ENCODE measurements around the gene PLEKHM1. TPM values are rescaled to one million over a fixed set of nuclear protein-coding genes. Genes with fewer than 3 reads are reported as not detected.
A peak's percentile ranks its signal among the peaks of the same experiment; 100 is the strongest.
"Not testable (repeated sequence)": the region's sequence is repeated elsewhere in the genome, so short reads cannot be mapped to it uniquely, and the experiment has no call there.

Gene PLEKHM1
- 66.9 TPM for total RNA-seq

DNA sequence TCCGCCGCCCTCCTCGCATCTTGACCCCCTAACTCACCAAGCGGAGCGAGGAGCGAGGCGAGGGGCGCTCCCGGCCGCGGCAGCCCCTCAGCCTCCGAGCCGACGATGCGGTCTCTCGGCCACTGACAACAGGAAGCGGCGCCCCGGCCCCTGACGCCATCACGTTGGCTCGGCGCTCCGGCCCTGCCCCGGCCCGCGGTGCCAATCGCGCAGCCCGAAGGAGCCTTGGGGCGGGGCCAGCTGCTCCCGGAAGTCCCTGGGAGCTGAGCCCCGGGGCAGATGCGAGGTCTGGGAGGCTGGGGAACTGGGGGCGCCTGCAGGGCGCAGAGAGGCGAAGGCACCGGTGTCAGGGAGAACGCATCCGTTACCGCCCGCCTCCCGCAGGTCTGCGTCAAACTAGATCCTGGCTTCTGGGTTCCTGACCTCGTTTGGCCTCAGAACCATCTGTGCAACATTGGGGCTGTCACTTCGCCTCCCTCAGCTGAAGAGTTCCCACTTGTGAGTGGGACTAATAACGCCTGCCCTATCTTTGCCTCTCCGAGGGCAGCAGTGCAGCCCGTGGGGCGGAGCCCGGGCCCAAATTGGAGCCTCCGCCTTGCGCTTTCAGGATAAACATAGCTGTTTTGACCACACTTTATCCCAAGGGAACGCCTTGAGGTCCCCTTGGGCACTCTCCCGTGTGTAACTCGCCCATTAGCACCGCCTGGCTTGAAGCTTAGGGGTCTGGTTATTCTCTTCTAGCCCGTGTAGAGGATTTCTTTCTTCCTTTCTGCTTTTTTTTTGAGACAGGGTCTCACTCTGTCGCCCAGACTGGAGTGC, at the start of gene PLEKHM1:
Gene PLEKHM1, minus strand, starts transcription at position 107 of the 819 bp plus-strand sequence. CDS start 8,237 bp downstream, outside the sequence.
- peak; percentile 90 for DNase-seq (ENCODE audit: low spot score)

DNA sequence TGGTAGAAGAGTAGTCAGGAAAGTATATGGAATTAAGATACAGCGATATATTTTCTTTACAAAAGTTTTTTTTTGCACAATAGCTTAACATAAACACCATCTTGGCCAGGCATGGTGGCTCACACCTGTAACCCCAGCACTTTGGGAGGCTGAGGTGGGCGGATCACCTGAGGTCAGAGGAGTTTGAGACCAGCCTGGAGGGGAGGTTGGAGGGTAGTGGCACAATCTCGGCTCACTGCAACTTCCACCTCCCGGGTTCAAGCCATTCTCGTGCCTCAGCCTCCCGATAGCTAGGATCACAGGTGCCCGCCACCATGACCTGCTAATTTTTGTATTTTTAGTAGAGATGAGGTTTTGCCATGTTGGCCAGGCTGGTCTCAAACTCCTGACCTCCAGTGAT, 47.6 kb upstream of the PLEKHM1 start:
- DNase-seq (ENCODE audit: low spot score), result not testable (repeated sequence)

DNA sequence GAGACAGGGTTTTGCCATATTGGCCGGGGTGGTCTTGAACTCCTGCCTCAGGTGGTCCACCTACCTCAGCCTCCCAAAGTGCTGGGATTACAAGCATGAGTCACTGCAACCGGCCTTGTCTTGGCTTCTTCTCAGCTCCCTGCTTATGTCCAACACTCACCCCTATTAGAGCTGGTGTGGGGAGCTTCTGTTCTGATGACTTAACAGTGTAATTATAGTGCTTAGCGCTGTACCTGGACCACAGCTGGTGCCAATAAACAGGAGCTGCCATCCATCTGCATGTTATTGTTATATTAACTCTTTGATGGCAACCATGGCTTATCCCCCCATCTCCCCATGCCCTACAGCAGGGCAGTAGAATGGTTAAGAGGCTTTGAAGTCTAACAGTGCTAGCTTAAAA, 15.6 kb upstream of the PLEKHM1 start:
- not testable (repeated sequence) for DNase-seq (ENCODE audit: low spot score)

DNA sequence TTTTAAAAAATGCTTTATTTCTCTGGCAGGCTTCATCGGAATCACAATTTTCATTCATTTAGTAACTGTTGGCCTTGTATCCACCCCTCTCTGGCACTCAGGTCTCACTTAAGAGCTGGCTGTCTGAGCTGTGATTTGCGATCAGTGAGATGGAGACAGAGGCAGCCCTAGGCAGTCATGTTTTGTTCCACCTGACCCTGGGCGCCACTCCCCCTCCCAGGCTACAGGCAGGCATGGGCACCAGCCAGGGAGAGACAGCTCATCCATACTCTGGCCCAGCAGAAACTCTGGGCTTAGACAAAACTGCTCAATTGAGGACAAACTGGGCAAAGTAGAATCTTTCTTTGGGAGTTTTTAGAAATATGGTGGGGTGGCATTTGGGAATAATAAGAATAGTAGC, 14.7 kb upstream of the PLEKHM1 start:
- DNase-seq (ENCODE audit: low spot score), result not testable (repeated sequence)

DNA sequence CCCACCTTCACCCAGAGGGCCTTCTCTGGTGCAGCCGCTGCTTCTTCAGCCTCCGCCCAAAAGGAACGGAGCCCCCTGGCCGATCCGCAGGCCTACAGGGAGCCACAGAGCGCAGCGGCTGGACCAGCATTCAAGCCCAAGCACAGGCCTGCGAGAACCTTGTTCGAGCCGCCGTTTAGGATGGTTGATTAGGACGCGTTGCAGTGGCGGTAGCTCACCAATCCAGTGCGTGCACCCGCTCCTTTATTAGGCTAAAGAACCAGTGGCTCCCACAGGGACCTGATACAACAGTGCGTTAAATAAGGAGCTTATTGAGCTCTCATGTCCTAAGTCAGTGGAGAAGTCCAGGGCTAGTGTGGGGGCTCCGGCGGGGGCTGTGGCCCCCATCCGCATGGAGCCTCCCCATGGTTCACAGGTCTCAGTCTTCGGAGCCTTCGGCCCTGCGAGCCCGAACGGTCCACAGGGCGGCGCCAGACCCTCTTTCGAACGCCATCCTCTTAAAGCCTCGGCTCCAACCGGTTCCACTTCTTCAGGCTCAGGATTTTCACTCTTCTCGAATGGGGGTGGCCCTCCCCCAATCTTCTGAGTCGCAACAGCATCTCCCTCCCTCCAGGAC, 10.7 kb upstream of the PLEKHM1 start:
- peak; percentile 34 for DNase-seq (ENCODE audit: low spot score)

DNA sequence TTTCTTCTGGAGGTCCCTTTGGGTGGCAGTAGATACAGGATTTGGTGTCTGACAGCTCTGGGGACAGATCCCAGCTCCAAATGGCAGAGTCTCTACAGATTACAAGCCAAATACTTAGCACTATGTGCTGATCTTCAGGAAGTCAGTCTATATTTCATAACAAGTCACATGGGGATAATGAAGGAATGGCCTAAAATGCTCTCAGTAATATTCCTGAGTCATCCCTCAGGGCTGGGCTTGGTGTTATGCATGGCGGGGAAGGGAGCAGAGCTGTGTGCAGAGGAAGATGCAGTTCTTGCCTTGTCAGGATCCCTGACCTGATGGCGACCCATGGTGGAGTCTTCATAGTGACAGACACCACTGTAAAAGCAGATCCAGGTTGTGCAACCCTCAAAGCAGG, 10.0 kb upstream of the PLEKHM1 start:
- DNase-seq (ENCODE audit: low spot score), result peak; percentile 29

DNA sequence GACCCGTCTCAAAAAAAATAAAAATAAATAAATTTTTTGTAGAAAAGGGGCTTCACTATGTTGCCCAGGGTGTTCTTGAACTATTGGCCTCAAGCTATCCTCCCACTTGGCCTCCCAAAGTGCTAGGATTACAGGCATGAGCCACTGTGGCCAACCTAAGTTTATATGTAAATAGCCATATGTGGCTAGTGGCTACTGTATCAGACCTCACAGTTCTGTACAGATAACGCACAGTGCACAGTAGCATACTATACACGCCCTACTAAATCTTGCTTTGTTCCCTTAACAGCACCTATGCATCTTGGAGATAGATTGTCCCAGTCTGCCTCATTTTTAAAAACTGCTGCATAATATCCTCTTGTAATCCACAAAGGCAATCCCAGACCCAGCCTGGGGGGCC, 8.7 kb upstream of the PLEKHM1 start:
- DNase-seq (ENCODE audit: low spot score), result not testable (repeated sequence)

DNA sequence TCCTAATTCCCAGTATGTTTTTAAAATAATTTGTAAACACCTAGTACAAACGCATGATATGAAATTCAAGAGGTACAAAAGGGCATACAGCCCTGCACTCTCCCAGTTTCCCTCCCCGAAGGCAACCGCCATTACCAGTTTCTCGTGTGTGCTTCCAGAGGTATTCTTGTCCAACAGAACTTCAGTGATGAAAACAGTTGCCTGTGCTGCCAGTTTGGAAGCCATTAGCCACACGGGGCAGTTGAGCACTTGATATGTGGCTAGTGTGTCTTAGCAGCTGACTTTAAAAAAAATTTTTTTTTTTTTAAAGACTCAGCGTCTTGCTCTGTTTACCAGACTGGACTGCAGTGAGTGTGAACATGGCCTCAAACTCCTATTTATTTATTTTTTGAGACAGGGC, 7.9 kb upstream of the PLEKHM1 start:
- not testable (repeated sequence) for DNase-seq (ENCODE audit: low spot score)

DNA sequence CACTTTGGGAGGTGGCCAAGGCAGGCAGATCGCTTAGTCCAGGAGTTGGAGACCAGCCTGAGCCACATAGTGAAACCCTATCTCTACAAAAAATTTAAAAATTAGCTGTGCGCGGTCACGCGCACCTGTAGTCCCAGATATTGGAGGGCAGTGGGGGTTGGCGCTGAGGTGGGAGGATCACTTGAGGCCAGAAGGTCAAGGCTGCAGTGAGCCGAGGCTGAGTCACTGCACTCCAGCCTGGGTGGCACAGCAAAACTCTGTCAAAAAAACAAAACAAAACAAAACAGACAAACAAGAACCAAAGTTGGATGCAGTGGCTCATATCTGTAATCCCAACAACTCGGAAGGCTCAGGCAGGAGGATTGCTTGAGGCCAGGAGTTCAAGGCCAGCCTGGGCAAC, 6.9 kb upstream of the PLEKHM1 start:
- DNase-seq (ENCODE audit: low spot score), result not testable (repeated sequence)

DNA sequence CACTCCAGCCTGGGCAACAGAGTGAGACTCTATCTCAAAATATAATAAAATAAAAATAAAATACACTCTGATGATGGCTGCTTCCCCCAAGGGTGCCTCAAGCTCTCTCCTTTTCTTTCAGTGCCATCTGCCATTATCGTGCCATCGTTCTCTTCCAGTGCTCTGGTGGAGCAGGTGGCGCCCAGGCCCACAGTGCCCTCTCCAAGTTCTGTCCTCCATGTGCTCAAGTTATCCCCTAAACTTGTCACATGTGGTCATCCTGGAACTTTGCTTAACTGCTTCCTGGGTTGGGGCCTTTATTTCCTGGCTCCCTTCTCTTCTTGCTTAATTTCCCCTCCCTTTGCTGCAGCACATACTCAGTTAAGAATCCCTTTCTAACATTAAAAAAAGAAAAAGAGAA, 6.0 kb upstream of the PLEKHM1 start:
- DNase-seq (ENCODE audit: low spot score), result not testable (repeated sequence)

DNA sequence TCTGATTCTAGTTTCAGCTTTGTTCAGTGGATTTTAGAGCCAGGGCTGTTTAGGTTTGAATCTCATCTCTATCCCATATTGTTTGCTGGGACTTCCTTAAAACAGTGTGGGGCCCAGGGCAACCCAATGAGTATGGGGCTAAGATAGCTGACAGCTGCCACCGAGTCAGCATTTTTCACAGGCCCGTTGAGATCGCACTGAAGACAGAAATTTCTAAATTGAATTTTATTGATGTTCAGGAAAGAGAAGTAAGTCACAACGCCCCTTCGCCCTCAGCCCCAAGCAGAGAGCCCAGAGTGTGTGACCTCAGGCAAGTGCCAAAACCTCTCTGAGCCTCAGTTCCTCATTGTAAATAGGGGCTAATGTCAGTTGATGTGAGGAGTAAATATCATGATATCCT, 4.0 kb upstream of the PLEKHM1 start:
- DNase-seq (ENCODE audit: low spot score), result not testable (repeated sequence)

DNA sequence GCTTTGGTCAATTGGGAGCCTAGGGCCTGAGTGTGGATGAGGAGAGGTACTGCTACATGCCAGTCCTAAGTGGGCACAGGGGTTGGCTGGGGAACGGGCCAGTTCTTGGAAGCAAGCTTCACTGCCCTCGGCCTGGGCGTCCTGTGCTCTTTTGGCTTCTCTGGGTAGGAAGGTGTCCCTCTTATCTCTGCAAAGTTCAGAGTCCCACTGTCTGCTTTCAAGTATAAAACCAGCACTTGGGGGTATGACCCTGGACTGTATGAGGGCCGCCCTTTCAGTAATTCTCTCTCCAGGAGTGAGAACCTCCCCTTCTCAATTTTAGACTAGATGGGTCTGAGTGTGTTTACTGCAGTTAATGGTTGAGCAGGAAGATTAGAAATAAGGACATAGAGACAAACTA, 1.6 kb upstream of the PLEKHM1 start:
- DNase-seq (ENCODE audit: low spot score), result not testable (repeated sequence)

DNA sequence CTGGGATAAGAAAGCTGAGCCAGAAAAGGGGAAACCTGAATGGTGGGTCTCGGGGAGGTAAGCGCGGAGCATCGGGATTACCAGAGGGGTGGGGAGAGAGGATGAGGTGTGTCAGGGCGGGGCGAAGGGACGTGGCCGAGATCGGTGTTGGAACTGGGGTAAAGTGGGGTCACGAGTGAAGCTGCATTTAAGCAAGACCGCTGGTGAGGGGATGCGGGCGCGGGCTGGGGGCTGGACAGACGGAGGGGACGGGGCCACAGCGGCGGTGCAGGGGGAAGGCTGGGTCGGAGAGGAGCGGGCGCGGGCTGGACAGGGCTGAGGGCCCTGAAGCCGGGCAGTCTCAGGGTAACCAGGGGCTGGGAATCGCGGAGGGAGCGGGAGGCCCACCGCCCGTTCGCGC, 323 bp downstream of the PLEKHM1 start:
- DNase-seq (ENCODE audit: low spot score), result not testable (repeated sequence)

DNA sequence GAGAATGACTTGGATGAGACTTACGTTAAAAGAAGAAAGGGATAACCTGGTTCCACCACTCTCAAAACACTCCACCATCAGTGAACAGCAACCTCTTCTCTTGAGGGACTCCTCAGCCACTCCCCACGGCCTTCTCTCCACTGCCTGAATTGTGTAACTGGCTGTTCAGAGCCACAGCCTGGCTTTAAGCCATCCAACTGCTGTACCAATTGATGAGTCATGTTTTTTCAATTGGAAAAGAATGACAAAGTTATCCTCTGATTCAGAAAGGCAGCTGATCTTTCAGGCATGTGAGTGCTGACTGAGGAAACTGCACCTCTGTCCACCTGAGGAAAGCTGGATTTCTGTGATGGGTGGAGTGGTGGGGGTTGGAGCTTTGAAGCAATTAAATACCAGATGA, 2.8 kb downstream of the PLEKHM1 start:
- DNase-seq (ENCODE audit: low spot score), result peak; percentile 86

DNA sequence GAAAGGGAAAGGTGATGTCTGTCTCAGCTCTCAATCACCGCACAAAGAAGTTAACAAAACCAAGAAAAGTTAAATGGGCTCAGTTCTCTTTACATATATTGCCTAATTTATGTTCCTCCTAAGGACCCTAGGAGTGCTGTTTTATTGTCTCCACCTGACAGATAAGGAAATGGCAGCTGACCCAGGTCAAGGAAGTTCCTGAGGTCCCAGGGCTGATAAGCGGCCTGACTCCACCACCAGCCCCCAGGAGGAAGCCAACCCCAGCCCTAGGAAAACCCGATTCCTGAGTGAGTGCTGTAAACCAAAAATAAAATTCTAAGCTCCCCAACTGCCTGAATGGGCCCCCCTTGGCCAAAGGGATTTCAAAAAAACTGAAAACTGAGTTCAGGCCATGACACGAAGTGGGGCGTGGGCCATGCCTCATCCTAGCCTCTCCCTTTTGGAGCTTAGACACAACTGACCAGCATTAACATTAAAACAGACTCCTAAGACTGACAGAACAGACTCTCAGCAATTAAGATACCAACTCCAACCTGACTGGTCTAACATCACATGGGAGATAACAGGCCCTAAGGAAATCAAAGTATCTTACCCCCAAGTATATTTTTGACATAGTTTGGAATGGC, 6.8 kb downstream of the PLEKHM1 start:
- not testable (repeated sequence) for DNase-seq (ENCODE audit: low spot score)

DNA sequence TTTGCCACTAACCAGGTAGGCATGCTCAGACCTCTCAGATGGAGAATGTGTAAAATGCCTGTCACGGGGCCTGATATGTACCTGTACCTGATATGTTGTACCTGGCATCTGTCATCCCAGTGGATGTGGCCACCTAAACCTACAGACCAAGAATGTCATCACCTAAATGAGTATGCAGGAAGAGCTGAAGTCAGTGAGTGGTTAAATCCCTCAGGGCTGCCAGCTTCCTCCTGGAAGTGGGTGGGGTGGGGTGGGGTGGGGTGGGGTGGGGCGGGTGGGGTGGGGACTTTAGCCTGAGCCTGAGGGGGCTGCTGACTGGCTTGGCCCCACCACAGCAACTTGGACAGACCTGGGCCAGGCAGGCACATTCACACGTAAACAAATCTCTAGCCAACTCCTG, 7.3 kb downstream of the PLEKHM1 start:
- not testable (repeated sequence) for DNase-seq (ENCODE audit: low spot score)

DNA sequence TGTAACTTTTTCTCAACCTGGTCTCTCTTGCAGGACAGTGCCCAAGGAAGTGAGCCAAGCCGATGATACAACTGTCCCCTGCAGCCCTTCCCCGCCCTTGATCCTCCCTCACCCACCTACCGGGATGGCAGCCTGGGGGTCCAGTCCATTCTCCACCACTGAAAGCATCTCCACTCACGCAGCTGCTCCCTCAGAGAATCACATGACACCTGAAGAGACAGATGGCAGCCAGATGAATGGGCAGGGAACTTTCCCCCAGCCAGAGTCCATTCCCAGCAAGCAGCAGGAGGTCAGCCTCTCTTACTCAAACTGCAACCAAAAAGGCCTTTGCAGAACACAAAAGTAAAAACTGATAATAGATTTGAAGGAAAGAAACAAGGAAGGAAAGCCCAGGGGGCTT, 8.2 kb downstream of the PLEKHM1 start:
- DNase-seq (ENCODE audit: low spot score), result not testable (repeated sequence)

DNA sequence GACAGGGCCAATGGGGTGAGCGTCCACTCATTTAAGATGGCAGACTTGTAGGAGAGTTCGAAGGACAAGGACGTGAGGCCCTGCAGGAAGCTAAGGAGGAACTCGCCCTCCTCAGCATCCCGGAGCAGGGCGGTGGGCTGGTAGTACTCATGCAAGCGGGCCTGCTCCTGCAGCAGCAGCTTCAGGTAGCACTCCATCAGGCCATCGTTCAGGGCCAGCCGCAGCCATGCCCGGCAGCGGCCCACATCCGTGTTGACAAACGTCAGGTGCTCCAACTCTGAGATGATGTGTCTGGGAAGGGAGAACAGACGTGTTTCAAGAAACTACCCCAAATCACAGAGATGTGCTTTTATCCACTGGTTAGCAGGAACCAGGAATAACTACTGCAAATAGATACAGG, 15.1 kb downstream of the PLEKHM1 start:
- DNase-seq (ENCODE audit: low spot score), result not testable (repeated sequence)

DNA sequence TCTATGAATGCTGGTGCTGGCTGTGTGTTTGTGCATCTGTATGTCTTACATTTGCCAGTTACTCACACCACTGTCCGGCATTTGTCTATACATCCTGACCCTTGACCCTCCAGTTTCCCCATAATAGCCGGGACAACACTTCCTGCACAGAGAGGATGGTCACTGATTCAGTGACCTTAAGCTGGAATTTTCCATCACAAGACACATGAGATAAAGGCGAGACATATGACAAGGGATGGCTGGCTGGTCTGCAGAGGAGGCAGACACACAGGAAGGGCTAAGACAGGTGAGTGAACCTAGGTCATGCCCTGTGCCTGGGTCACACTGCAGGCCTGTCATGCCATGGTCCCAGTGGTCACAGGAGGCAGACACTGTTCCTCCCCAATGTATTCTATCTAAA, 18.3 kb downstream of the PLEKHM1 start:
- DNase-seq (ENCODE audit: low spot score), result not testable (repeated sequence)

DNA sequence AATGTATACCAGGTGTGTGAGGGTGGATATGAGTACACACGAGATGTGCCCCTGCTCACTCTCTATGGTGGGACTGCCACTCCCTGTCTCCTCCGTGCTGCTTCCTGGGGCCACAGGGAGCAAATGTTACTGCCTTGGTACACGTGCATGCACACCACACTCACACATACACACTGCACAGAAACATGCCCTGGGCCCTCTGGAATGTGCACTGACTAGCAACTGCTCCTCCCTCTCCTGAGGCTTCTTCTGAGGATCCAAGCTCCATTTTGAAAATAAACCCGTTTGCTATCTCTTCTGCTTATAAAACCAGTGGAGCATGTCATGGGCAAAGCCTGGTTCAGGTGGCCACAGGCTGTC, 21.3 kb downstream of the PLEKHM1 start:
- not testable (repeated sequence) for DNase-seq (ENCODE audit: low spot score)

DNA sequence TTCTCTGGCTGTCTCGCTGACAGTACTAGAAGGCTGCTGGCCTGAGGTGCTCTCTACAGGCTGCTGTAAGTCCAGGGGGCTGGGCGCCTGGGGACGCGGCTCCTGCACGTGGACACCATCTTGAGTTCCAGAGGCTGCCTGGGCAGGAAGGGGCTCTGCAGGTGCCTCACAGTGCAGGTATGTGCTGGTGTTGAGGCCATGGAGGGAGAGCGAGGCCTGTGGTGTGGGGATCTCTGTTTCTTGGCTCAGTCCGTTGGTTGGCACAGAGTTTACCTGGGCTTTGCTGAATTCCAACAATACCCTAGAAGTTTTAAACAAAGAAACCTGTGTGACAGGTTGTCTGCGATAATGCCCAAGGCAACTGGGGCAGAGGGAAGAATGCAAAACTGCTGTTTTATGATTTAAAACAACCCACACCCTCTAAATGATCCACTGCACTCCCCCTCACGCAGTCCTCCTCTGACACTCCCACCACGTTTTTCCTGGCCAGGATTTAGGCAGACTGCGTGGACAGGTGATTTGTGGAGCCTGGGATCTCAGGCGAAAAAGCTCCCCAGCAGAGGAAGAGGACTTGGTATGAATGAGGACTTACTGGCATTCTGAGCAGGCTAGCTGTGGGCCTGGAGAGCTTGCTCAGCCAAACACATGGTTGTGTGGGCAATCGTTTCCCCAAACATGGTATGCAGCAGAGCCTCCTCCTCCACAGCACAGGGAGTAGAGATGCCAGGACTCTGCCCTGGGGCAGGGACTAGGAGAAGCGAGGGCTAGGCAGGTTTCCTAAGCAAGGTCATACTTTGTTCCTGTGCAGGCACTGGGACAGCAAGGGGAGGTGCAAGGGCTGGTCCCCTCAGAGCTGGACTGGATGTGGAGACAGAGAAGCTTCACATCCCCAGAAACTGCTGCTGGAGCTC, 22.0 kb downstream of the PLEKHM1 start:
- DNase-seq (ENCODE audit: low spot score), result not testable (repeated sequence)
